ENCODE measurements around the gene ME1.
"Not testable (repeated sequence)": the region's sequence is repeated elsewhere in the genome, so short reads cannot be mapped to it uniquely, and the experiment has no call there.

Gene ME1

DNA sequence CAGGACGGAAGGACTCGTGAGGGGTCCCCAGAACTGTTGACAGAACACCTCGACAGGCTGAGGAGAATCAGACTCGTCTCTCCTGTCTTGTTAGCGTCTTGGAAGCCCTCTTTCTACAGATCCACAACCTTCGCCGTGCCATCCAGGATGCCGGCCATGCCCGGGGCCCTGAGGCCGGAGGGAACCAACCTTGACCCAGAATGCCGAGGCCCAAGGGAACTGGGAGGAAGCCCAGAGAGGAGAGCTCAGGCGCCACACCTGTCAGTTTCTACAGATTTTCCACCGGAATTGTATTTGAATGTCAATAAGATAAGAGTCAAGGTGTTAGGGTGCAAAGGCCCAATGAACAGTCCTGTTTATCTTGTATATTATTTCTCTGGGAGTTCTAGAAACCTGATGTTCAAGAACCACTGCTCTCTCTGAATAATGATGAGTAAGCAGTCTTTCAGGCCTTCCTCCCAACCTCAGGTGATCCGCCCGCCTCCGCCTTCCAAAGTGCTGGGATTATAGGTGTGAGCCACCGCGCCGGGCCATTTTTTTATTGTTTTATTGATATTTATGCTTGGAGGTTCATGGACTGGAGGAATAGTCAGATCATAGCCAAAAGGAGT, 799 bp upstream of the ME1 start:
- no peak for DNase-seq

DNA sequence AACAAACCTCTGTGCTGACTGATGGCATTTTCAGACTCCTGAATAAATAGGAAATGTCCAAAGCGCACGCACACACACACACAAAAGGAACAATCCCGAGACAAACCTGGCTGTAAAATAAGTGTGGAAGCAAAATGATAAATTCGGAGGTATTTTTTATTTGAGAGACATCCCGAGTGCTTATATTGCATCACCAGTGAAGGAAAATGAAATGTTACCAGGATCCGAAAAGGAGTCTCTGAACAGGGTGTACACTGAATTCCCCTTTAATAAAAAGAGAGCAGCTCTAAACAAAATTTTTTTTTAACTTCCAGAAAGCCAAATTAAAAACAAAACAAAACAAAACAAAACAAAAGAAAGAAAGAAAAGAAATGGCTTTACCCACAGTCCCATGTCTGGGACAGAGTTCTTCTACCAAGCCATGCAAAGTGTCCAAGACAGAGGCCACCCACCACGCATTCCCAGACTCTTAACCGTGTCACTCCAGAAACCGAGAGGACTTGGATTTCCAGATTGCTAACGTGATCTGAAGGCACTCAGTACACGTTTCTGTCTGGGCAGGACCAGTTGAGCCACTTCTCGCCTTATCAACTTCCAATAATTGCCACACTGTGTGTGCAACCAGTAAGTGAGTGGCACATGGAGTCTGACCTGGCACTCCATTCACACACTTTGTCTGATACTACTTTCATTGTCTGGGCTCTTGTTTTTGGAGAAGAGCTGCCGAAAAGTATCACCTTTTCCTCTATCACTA, 817 bp downstream of the ME1 start:
- peak in 1 of 2 experiments; percentile 11 for DNase-seq

- DNase-seq = no peak
Measured at GRCh38 chr6:83429269-83429668, 1.6 kb downstream of the ME1 start.

DNA sequence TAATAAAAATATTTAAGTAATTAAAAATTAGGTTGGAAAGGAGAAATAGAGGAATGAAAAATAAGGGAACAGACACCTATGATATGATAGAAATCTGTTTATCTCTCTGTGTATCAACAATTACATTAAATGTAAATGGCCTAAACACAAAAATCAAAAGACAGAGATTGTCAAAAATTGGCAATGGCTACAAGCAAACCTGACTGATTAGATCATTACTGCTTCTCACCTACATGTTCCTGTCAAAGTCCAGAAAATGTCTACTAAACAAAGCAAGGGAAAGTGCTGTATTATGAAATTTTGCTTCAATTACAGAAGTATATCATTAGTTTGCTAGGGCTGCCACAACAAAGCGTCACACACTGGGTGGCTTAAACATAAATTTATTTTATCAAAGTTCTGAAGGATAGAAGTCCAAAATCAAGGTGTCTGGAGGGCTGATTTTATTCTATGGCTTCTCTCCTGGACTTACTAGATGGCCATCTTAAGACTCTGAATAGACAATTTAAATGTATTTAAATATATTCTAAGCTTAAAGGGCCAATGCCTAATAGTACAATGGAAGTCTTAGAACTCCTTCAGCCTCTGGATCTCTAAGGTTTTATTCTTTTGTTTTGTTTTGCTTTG, 6.3 kb downstream of the ME1 start:
- DNase-seq = no peak

DNA sequence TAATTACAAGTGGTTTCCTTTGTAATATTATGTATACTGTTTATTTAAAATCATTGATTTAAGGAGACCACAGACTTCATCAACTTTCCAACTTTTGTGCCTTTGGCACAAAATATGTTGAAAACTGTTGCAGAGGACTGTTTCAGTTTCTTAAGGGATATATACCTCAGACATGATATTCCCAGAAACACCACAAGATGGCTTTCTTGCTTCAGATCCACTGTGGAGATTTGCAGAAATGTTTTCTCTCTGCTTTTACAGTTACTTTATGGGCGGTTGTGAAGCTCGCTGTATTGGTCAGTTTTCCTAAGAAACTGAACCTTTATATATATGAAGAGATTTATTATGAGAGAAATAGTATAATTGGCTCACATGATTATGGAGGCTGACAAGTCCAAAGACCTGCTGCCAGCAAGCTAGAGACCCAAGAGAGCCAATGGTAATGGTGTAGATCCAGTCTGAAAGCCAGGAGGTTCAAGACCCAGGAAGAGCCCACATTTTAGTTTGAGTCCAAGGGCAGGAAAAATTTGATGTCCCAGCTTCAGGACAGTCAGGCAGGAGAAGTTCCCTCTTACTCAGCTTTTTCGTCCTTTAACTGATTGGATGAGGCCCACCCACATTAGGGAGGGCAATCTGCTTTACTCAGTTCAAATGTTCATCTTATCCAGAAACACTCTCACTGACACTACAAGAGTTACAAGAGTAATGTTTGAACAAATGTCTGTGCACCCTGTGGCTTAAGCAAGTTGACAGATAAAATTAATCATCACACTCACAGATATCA, 12.8 kb downstream of the ME1 start:
- DNase-seq = no peak

DNA sequence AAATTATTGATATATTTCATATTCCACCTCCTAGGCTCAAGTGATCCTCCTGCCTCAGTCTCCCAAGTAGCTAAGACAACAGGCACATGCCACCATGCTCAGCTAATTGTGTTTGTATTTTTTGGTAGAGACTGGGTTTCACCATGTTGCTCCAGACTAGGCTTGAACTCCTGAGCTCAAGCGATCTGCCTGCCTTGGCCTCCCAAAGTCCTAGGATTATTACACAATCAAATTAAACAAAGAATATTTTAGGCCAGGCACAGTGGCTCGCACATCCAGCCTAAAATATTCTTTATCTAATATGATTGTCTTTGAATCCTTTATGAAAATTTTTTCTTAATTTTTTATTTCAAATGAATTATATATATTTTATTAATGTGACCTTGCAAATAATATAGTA, 17.8 kb downstream of the ME1 start:
- no peak for DNase-seq

GRCh38 chr6:83411731-83412130, 19.1 kb downstream of the ME1 start:
- no peak for DNase-seq

DNA sequence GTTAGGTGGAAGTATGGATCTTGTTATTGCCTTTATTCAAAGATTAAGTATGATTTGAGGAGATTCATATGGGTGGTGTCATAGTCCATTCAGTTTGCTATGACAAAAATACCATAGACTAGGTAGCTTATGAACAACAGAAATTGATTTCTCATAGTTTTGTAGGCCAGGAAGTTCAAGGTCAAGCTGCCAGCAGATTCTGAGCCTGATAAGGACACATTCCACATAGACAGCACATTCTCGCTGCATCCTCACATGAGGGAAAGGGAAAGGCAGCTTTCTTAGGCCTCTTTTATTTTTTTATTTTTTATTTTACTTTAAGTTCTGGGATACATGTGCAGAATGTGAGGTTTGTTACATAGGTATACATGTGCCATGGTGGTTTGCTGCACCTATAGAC, 27.7 kb downstream of the ME1 start:
- DNase-seq = no peak

- DNase-seq = no peak
Measured at GRCh38 chr6:83389606-83390005, 41.2 kb downstream of the ME1 start.

- DNase-seq = no peak
Measured at GRCh38 chr6:83385473-83385872, 45.4 kb downstream of the ME1 start.

GRCh38 chr6:83384751-83385150, 46.1 kb downstream of the ME1 start:
- no peak for DNase-seq

GRCh38 chr6:83381949-83382348, 48.9 kb downstream of the ME1 start:
- no peak for DNase-seq

DNA sequence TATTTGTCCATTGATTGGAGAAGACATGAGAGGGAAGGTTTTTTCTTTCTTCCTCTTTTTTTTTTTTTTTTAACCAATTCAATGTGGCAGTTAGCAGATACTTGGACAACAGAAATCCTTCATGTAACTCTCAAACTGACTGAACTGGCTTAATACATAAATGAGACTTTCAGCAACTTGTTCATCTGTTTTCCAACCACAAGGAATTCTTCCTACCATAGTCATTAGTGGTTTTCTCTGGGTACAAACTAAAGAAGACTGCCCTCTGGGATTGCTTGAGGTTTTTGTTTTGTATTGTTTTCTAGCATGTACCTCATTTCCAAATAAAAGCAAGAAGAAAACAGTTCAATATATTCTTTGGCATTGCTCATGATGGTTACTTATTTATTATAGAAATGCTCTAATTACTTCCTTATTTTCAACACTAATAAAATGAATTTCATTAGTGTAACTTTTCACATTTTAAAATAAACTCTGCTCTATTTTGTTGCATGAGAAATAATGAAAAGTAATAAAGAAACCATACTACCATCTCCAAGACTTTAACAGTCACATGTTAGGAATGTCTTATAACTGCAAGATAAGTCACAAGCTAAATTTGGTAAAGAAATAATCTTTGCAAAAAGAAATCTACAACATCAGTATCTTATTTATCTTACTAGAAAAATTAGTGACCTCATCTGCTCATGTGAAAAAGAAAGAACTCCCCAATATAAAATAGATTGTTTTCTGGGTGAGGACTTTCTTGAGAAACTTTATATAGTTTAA, 52.0 kb downstream of the ME1 start:
- DNase-seq = no peak

DNA sequence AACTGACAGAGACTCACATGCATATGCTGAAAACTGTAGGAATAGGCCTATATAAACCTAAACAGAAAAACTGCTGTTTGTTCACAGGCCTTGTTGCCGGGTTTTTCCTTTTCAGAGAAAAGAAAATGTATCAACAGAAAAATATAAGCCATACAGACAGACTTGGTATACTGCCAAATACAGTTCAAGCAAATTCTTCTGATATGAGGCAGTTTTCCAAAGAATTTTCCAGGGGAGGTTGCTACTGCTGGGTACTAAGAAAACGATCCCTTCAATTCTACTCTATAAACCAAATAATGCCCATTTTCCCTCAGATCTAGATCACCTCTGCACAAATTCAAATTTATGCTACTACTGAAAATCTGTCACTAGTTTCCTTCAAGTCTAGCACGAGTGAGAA, 59.4 kb downstream of the ME1 start:
- no peak for DNase-seq

DNA sequence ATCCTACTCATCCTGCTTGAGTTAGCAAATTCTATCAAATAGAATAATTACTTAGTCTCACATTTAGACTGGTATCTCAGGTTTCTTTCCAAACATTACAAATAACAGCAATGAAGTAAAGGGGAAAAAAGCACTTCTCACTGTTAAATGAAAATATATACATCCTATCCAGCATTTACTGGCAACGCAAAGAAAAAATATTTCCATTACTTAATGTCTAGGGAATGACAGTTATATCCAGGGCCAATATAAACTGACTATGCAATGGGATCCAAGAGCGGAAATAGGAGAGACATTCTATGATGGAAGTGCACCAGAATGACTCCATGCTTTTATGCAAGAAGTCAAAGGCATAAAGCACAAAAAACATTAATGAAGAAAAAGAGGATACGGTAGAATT, 60.3 kb downstream of the ME1 start:
- DNase-seq = no peak

DNA sequence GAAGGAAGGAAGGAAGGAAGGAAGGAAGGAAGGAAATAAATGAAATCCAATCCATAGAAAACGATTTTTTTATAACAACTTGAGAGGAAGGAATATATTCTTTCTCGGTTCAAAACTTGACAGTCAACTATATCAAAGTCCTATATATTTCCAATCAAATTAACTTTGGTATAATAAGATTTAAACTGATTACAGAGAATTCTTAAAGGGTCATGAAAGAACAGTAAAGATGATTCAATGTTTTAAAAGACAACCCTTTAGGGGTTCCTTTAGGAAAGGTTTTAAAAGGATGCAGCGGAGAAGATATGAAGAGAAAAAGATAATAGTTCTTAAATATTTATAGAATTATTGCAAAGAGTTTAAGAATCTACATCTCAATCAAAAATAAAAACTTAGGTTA, 61.2 kb downstream of the ME1 start:
- DNase-seq = no peak

- DNase-seq = no peak
Measured at GRCh38 chr6:83368577-83368976, 62.3 kb downstream of the ME1 start.

GRCh38 chr6:83367104-83367503, 63.7 kb downstream of the ME1 start:
- no peak for DNase-seq

- no peak for DNase-seq
Measured at GRCh38 chr6:83365931-83366330, 64.9 kb downstream of the ME1 start.

DNA sequence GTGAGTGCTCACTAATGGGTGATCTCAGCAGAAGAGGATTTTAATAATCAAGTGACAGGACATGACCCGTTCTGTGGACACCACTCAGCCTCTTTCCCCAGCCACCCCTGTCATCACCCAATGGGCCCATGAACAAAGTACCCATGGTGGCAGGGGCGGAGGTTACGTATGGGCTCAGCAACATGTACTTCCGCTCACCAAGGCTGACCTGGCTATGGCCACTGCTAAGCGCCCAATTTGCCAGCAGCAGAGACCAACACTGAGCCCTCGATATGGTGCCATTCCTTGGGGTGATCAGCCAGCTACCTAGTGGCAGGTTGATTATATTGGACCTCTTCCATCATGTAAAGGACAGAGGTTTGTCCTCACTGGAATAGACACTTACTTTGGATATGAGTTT, 68.5 kb downstream of the ME1 start:
- DNase-seq = not testable (repeated sequence)

GRCh38 chr6:83359638-83360037, 71.2 kb downstream of the ME1 start:
- no peak for DNase-seq

DNA sequence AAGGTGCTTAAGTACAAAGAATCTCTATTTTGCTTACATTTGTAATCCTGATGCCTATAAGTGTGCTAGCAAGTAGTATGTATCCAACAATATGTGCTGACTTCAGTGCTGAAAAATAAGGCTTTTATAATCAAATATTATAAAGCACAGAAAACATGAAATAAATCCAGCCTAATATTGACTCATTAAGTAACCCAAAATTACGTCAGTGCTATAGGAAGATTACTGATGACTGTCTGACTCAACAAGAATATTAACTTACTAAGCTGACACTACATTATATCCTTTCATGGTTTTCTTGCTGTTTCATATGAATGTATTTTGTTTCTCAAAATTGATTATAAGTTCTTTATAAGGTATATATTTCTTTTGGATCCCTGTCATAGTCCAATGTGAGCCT, 76.1 kb downstream of the ME1 start:
- no peak for DNase-seq

Measured in NCI-H1930 (cell line).